Measurements from ENCODE around the gene FMN1.

The FMN1 gene

GRCh38 chr15:33125894-33126537 lies 68.5 kb downstream of the FMN1 start:
- H3K4me3 ChIP-seq (replicated peaks; ENCODE audit: low read depth, low read length): no peak overlapping the region
- no peak for DNase-seq (ENCODE audit: extremely low read depth, low read depth)
- TF ChIP-seq CTCF (IDR thresholded peaks at IDR 0.05; ENCODE audit: low read depth, low read length, missing control alignments): no peak

- no peak overlapping the region for H3K4me3 ChIP-seq (replicated peaks; ENCODE audit: low read depth, low read length)
- TF ChIP-seq CTCF (IDR thresholded peaks at IDR 0.05; ENCODE audit: low read depth, low read length, missing control alignments): no peak
- DNase-seq (ENCODE audit: extremely low read depth, low read depth): no peak
Measured at GRCh38 chr15:33124811-33125210, 69.7 kb downstream of the FMN1 start.

- DNase-seq (ENCODE audit: extremely low read depth, low read depth): no peak
- no peak for TF ChIP-seq CTCF (IDR thresholded peaks at IDR 0.05; ENCODE audit: low read depth, low read length, missing control alignments)
- H3K4me3 ChIP-seq (replicated peaks; ENCODE audit: low read depth, low read length): no peak overlapping the region
Measured at GRCh38 chr15:33124279-33124678, 70.2 kb downstream of the FMN1 start.

GRCh38 chr15:33119865-33120264 lies 74.6 kb downstream of the FMN1 start:
- TF ChIP-seq CTCF (IDR thresholded peaks at IDR 0.05; ENCODE audit: low read depth, low read length, missing control alignments): no peak
- H3K4me3 ChIP-seq (replicated peaks; ENCODE audit: low read depth, low read length): no peak overlapping the region
- no peak for DNase-seq (ENCODE audit: extremely low read depth, low read depth)

GRCh38 chr15:33119273-33119672 lies 75.2 kb downstream of the FMN1 start:
- H3K4me3 ChIP-seq (replicated peaks; ENCODE audit: low read depth, low read length): no peak overlapping the region
- no peak for DNase-seq (ENCODE audit: extremely low read depth, low read depth)
- TF ChIP-seq CTCF (IDR thresholded peaks at IDR 0.05; ENCODE audit: low read depth, low read length, missing control alignments): no peak

GRCh38 chr15:33116198-33116597 lies 78.3 kb downstream of the FMN1 start:
- H3K4me3 ChIP-seq (replicated peaks; ENCODE audit: low read depth, low read length): no peak overlapping the region
- no peak for DNase-seq (ENCODE audit: extremely low read depth, low read depth)
- no peak for TF ChIP-seq CTCF (IDR thresholded peaks at IDR 0.05; ENCODE audit: low read depth, low read length, missing control alignments)
